Uterus (tissue), 2 donors: ENCODE data around the gene NPB.

ENCODE experiments used
- POLR2A ChIP-seq, 2 donors: fragments of 450-650 bp; IDR thresholded peaks; one replicate each; pipeline ENCODE4 v1.6.1; 2016; ENCODE audit warnings: antibody characterized with exemption in 2 of 2, mild to moderate bottlenecking in 1 of 2, moderate library complexity in 1 of 2
- TF ChIP-seq, protein P1 (sequence below), 4 experiments: fragments of 200-600 bp in 2 of 4; fragments of 450-650 bp in 2 of 4; sonication (generic) in 2 of 4; IDR thresholded peaks; one replicate each; pipeline ENCODE4 v1.5.1; 2016 to 2019; ENCODE audit warnings: antibody characterized with exemption in 4 of 4, mild to moderate bottlenecking in 2 of 4, moderate library complexity in 1 of 4

DNA sequence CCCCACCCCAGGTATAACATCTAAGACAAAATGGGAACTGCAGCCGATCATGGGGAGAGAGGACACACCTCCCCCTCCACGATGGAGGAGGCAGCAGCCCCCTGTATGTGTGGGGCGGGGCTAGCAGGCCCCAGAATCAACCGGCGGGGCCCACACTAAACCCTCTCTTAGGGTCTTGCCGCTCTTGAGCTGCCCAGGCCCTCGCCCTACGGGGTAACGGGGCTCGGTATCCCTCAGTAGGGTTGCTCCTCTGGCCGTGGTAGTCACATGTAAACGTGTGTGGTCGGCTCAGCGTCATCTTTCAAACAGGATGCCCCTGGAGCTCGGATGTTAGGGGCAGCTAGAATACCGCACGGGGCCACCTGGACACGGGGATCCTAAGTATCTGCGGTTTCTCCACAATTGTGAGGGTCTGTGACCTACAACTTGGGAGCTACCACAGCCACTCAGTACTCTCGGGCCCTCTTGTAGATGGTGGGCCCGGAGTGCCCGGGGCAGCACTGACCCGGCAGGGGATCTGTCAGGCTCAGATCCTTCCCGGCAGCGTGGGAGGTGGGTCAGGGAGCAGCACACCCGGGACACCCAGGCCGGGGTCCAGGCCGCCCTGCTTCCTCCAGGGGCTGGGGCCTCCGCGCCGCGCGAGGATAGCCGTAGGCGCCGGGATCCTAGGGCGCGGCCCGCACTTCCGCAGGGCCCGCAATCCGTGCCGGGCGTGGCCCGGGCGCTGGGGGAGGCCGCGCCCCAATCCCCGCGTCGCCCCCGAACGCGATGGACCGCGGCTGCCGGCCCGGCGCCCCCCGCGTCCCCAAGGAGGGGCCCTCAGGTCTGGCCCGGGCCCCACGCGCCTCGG, 31.7 kb upstream of the NPB start:
- TF ChIP-seq, protein P1, sequence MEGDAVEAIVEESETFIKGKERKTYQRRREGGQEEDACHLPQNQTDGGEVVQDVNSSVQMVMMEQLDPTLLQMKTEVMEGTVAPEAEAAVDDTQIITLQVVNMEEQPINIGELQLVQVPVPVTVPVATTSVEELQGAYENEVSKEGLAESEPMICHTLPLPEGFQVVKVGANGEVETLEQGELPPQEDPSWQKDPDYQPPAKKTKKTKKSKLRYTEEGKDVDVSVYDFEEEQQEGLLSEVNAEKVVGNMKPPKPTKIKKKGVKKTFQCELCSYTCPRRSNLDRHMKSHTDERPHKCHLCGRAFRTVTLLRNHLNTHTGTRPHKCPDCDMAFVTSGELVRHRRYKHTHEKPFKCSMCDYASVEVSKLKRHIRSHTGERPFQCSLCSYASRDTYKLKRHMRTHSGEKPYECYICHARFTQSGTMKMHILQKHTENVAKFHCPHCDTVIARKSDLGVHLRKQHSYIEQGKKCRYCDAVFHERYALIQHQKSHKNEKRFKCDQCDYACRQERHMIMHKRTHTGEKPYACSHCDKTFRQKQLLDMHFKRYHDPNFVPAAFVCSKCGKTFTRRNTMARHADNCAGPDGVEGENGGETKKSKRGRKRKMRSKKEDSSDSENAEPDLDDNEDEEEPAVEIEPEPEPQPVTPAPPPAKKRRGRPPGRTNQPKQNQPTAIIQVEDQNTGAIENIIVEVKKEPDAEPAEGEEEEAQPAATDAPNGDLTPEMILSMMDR (IDR thresholded peaks at IDR 0.05), result no peak
- no peak for TF ChIP-seq POLR2A (IDR thresholded peaks at IDR 0.05)
